Peyer's patch (tissue), 4 donors: ENCODE measurements around the gene ST6GALNAC4.

Experiments used
- CTCF ChIP-seq, 6 experiments: fragments of 450-650 bp in 4 of 6; fragments of 200-600 bp in 2 of 6; sonication (generic) in 1 of 6; IDR thresholded peaks; one replicate each; pipeline ENCODE4 v1.5.1; 2017 to 2019; ENCODE audit warnings: antibody characterized with exemption in 6 of 6, mild to moderate bottlenecking in 3 of 6, moderate library complexity in 1 of 6
- POLR2A ChIP-seq, 2 donors: fragments of 450-650 bp; IDR thresholded peaks; one replicate each; pipeline ENCODE4 v1.5.1; 2017; ENCODE audit warnings: antibody characterized with exemption in 2 of 2, mild to moderate bottlenecking in 2 of 2, moderate library complexity in 2 of 2

GRCh38 chr9:127905004-127905728 is 11.7 kb downstream of the ST6GALNAC4 start:
- TF ChIP-seq CTCF (IDR thresholded peaks at IDR 0.05): no peak
- no peak for TF ChIP-seq POLR2A (IDR thresholded peaks at IDR 0.05)
